ENCODE measurements around the gene PSME3IP1.

The PSME3IP1 gene, protein sequence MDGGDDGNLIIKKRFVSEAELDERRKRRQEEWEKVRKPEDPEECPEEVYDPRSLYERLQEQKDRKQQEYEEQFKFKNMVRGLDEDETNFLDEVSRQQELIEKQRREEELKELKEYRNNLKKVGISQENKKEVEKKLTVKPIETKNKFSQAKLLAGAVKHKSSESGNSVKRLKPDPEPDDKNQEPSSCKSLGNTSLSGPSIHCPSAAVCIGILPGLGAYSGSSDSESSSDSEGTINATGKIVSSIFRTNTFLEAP

DNA sequence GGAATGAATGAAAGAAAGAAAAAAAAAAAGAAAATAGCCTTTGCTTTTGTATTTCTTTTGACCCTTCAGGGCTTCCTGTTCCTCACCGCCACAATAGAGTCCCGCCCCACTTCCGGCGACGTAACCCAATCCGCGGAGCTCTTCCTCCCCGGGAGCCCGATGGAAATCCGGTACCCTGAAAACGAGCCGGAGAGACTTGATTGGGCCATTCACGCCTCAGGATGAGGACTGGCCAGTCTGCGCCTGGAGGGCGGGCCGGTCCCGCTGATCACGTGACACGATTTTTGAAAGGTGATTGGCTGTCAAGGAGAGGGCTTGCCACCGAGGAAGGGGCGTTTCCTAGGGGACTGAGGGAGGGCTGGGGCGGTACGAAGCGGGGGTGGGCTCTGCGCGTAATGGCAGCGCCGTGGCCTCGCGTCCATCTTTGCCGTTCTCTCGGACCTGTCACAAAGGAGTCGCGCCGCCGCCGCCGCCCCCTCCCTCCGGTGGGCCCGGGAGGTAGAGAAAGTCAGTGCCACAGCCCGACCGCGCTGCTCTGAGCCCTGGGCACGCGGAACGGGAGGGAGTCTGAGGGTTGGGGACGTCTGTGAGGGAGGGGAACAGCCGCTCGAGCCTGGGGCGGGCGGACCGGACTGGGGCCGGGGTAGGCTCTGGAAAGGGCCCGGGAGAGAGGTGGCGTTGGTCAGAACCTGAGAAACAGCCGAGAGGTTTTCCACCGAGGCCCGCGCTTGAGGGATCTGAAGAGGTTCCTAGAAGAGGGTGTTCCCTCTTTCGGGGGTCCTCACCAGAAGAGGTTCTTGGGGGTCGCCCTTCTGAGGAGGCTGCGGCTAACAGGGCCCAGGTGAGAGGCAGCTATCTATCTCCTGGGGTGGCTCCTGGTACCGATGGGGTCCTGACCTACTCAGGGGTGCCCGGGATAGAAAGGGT lies at the start of gene PSME3IP1, which contains the start of gene RSPRY1:
TSS of gene PSME3IP1 (minus strand) at position 95 of the 927 bp plus-strand sequence. CDS start 12,185 bp downstream, outside the sequence.
TSS of gene RSPRY1 (plus strand) at position 385 of the 927 bp plus-strand sequence. CDS start 18,330 bp downstream, outside the sequence.
- peak; percentile 97 for FAIRE-seq
- peak; percentile 93 for DNase-seq (ENCODE audit: insufficient read length, low spot score)

DNA sequence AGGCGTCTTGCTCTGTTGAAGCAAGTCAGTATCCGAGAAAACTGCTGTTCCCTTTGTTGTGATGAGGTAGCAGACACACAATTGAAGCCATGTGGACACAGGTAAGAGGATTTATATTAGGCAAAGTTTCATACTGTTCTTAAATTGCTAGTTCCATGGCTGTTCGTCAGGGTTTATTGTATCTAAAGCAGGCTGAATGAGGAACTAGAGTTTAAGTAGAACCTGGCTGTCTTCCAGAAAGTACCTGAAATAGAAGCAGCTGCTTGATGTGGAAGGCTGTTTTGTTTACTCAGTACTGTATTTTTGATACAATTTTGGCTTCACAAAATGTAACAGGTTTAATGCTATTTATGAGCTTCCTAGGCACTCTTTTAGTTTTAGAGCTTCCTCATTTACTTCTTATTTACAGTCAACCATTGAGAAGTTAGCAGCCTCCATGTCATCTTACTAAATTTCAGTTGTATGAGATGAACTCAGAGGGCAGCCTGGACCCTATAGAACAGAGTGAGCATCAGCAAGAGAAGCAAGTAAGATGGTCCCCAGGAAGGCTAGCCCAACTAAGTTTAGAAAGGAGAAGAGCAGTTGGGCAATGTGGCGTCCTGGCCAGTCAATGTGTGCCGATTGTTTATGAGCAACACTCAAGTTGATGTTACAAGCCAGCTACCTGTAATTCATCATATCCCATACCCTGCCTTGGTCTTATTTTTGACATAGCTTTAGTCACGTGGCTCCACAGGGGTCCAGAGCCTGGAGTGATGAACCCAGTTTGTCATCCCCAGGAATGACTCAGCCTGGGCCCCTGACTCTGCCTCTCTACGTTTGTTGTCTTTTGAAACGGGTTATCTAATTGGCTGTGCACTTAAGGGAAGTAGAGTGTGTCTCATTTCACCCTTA lies 49.5 kb upstream of the PSME3IP1 start:
- DNase-seq (ENCODE audit: insufficient read length, low spot score) (no peak), FAIRE-seq (peak; percentile 33)

GRCh38 chr16:57234707-57235092 lies 48.9 kb upstream of the PSME3IP1 start:
- DNase-seq (ENCODE audit: insufficient read length, low spot score) (no peak), FAIRE-seq (no peak)

DNA sequence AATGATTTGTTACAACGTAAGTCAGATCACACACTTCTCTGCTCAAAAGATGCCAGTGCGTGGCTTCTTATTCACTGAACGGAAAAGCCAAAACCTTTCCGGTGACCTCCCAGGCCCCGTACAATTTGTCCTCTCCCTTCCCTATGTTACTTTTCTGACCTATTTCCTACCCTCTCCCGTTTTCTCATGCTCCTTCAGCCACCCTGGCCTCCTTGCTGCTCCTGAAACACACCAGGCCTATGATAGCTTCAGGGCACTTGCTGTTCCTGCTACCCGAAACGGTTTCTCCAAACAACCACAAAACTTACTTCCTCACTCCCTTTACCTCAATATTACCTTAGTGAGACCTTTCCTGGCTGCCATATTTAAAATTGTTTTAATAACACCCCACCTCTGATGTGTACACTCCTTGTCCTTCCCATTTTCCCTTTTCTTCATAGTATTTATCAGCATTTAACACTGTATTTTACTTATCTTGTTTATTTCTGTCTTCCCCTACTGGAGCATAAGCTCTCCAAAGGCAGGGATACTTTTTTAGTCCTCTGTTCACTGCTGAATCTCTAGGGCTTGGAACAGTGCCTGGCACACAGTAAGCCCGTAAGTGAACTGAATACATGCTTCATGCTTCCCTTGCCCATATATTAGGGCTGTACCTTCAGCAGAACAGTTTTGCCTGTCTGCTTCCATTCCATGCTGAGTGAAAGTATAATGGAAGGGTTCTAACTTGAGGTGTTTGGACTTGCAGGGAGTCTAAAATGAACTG lies 48.3 kb upstream of the PSME3IP1 start:
- DNase-seq (ENCODE audit: insufficient read length, low spot score) (no peak), FAIRE-seq (no peak)

GRCh38 chr16:57231821-57232350 lies 46.0 kb upstream of the PSME3IP1 start:
- no peak for DNase-seq (ENCODE audit: insufficient read length, low spot score)
- FAIRE-seq = no peak

DNA sequence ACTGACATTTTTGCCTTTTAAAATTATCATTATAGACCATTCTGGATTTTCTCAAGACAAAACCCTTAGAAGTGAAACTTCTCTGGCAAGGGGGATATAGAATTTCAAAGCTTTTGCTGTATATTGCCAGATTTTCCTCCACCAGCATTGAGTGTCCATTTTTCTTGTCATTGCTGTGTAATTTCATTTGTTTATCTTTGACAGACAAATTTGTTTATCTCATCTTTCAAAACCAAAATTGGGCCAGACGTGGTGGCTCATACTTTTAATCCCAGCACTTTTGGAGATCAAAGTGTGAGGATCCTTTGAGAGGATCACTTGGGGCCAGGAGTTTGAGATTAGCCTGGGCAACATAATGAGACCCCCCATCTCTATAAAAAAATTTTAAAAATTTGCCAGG lies 43.2 kb upstream of the PSME3IP1 start:
- FAIRE-seq (no peak), DNase-seq (ENCODE audit: insufficient read length, low spot score) (no peak)

- no peak for FAIRE-seq
- DNase-seq (ENCODE audit: insufficient read length, low spot score) = no peak
These were observed 41.1 kb upstream of the PSME3IP1 start for GRCh38 chr16:57226701-57227621.

- FAIRE-seq = no peak
- no peak for DNase-seq (ENCODE audit: insufficient read length, low spot score)
These were observed 40.1 kb upstream of the PSME3IP1 start for GRCh38 chr16:57225978-57226377.

GRCh38 chr16:57224651-57225335 lies 39.0 kb upstream of the PSME3IP1 start:
- FAIRE-seq (no peak), DNase-seq (ENCODE audit: insufficient read length, low spot score) (no peak)

DNA sequence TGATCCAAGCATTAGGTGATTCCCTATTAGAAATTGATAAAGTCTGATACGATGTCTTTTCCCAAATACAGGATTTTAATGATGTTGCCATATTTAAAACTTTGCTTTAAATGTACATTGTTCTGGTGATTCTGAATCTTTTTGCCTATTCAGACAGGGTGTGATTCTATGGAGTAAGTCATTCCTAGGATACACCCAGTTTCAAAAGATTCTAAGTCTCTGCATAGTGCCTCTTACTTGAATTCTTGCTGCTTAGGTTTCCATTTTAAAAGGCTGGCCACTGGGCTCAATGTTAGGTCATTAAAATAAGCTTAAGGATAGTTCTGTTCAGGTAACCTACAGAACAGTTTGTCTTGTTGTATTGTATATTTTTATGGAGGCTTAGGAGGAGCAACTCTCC lies 37.2 kb upstream of the PSME3IP1 start:
- FAIRE-seq (no peak), DNase-seq (ENCODE audit: insufficient read length, low spot score) (no peak)

DNA sequence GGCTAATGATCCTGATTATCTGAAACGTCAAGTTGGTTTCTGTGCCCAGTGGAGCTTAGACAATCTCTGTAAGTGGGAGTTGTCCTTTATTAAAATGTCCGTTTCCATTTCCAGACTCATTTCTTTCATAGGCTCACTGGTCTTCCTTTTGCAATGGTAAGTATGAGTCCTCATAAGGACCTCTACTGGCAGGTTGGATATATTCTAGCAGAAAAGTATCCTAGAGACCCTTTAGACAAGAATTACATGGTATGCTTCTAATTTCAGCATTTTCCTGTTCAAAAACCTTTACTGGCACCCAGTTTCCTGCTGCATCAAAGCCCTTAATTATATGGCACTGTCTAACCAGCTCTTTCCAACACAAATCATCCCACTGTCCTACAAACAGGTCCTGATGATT lies 31.1 kb upstream of the PSME3IP1 start:
- DNase-seq (ENCODE audit: insufficient read length, low spot score) = no peak
- no peak for FAIRE-seq

- FAIRE-seq = no peak
- DNase-seq (ENCODE audit: insufficient read length, low spot score) = no peak
These were observed 27.6 kb upstream of the PSME3IP1 start for GRCh38 chr16:57213462-57213861.

DNA sequence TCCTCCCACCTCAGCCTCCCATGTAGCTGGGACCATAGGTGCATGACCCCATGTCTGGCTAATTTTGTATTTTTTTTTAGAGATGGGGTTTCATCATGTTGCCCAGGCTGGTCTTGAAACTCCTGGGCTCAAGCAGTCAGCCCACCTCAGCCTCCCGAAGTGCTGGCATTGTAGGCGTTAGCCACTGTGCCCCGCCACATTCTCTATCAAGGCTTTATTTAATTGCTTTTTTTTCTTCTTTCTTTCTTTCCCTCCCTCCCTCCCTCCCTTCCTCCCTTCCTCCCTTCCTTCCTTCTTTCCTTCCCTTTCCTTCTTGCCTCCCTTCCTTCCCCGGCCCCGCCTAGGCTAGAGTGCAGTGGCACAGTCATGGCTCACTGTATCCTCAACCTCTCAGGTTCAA lies 23.9 kb upstream of the PSME3IP1 start:
- no peak for FAIRE-seq
- no peak for DNase-seq (ENCODE audit: insufficient read length, low spot score)

GRCh38 chr16:57208926-57209325 lies 23.1 kb upstream of the PSME3IP1 start:
- no peak for DNase-seq (ENCODE audit: insufficient read length, low spot score)
- no peak for FAIRE-seq

DNA sequence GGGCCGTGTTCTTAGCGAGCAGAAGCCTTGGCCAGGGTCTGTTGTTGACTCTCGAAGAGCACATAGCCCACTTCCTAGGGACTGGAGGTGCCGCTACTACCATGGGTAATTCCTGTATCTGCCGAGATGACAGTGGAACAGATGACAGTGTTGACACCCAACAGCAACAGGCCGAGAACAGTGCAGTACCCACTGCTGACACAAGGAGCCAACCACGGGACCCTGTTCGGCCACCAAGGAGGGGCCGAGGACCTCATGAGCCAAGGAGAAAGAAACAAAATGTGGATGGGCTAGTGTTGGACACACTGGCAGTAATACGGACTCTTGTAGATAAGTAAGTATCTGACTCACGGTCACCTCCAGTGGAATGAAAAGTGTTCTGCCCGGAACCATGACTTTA lies 18.8 kb upstream of the PSME3IP1 start:
- DNase-seq (ENCODE audit: insufficient read length, low spot score) (no peak), FAIRE-seq (no peak)

- DNase-seq (ENCODE audit: insufficient read length, low spot score) (no peak), FAIRE-seq (peak; percentile 28)
These were observed 17.6 kb upstream of the PSME3IP1 start for GRCh38 chr16:57203451-57203850.

DNA sequence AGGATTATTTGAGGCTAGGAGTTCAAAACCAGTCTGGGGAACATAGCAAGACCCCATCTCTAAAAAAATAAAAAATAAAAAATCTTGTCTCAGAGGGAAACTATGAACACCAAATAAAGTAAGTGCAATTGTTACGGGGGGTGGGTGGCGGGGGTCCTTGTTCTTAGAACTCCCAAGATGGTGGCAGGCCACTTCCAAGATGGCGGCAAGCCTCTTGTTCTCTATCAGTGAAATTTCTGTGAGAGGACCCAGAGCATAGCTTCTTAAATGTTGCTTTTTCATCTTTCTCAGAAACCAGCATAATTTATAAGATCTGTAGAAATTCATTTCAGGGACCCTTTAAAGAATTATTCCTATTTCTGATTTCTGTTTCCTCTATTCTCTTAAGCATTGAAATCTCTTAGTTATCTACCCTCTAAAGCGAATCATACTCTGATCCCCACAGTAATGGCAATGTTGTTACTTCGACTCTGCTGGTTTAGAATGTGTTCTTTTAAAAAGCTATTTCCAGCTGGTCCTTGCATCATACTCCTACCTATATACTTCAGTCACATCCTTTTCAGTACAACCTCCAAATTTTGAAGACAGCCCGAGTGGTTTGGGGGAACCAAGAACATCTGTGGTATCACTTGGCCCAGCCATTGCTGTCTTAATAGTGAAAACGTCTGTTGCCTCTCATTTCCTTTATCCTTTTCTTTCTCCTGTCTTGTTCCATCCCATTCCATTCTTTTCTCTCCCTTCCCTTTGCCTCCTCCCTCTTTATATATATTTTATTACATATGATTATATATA lies 16.5 kb upstream of the PSME3IP1 start:
- no peak for FAIRE-seq
- no peak for DNase-seq (ENCODE audit: insufficient read length, low spot score)
